ENCODE data around the gene CEP290.

GRCh38 chr12:88166179-88166578 lies 24.3 kb upstream of the CEP290 start:
- TF ChIP-seq, protein P1, sequence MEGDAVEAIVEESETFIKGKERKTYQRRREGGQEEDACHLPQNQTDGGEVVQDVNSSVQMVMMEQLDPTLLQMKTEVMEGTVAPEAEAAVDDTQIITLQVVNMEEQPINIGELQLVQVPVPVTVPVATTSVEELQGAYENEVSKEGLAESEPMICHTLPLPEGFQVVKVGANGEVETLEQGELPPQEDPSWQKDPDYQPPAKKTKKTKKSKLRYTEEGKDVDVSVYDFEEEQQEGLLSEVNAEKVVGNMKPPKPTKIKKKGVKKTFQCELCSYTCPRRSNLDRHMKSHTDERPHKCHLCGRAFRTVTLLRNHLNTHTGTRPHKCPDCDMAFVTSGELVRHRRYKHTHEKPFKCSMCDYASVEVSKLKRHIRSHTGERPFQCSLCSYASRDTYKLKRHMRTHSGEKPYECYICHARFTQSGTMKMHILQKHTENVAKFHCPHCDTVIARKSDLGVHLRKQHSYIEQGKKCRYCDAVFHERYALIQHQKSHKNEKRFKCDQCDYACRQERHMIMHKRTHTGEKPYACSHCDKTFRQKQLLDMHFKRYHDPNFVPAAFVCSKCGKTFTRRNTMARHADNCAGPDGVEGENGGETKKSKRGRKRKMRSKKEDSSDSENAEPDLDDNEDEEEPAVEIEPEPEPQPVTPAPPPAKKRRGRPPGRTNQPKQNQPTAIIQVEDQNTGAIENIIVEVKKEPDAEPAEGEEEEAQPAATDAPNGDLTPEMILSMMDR (IDR thresholded peaks at IDR 0.05) = no peak
- TF ChIP-seq POLR2A (IDR thresholded peaks at IDR 0.05) = no peak

Measured in uterus (tissue), 2 donors.